Epidermal melanocyte (primary cell): ENCODE measurements around the gene SLC27A3.
"Not testable (repeated sequence)": the region's sequence is repeated elsewhere in the genome, so short reads cannot be mapped to it uniquely, and the experiment has no call there.

Experiments used
- DNase-seq: peaks from one replicate; pipeline ENCODE4 v3.0.0; 2011; ENCODE audit warnings: low spot score; ENCODE audit not compliant: insufficient read length

SLC27A3 gene

GRCh38 chr1:153760440-153760839 lies 14.8 kb upstream of the SLC27A3 start:
- no peak for DNase-seq

GRCh38 chr1:153763365-153764225 lies 11.6 kb upstream of the SLC27A3 start:
- peak; percentile 84 for DNase-seq

GRCh38 chr1:153764310-153764709 lies 10.9 kb upstream of the SLC27A3 start:
- no peak for DNase-seq

GRCh38 chr1:153766663-153767062 lies 8.5 kb upstream of the SLC27A3 start:
- not testable (repeated sequence) for DNase-seq

- DNase-seq = no peak
Observed at GRCh38 chr1:153767519-153767918, 7.7 kb upstream of the SLC27A3 start.

- DNase-seq = no peak
Observed at GRCh38 chr1:153768316-153769181, 6.7 kb upstream of the SLC27A3 start.

GRCh38 chr1:153769221-153769620 lies 6.0 kb upstream of the SLC27A3 start:
- DNase-seq = no peak

GRCh38 chr1:153770797-153771196 lies 4.4 kb upstream of the SLC27A3 start:
- DNase-seq = no peak

- no peak for DNase-seq
Observed at GRCh38 chr1:153771261-153771660, 3.9 kb upstream of the SLC27A3 start.

GRCh38 chr1:153771841-153772593 lies 3.2 kb upstream of the SLC27A3 start:
- no peak for DNase-seq

GRCh38 chr1:153773096-153773921 lies 1.9 kb upstream of the SLC27A3 start:
- DNase-seq = no peak

GRCh38 chr1:153774026-153774595 lies 1.1 kb upstream of the SLC27A3 start:
- no peak for DNase-seq

GRCh38 chr1:153775458-153776327 lies 486 bp downstream of the SLC27A3 start:
- DNase-seq = no peak

- DNase-seq = no peak
Observed at GRCh38 chr1:153776352-153776751, 1.1 kb downstream of the SLC27A3 start.

GRCh38 chr1:153776845-153777370 lies 1.7 kb downstream of the SLC27A3 start:
- no peak for DNase-seq

- no peak for DNase-seq
Observed at GRCh38 chr1:153777648-153778047, 2.4 kb downstream of the SLC27A3 start.

GRCh38 chr1:153778051-153778823 lies 3.0 kb downstream of the SLC27A3 start:
- no peak for DNase-seq

GRCh38 chr1:153778824-153779519 lies 3.8 kb downstream of the SLC27A3 start:
- no peak for DNase-seq
